ENCODE results near the gene GPR33.

GPR33 gene

DNA sequence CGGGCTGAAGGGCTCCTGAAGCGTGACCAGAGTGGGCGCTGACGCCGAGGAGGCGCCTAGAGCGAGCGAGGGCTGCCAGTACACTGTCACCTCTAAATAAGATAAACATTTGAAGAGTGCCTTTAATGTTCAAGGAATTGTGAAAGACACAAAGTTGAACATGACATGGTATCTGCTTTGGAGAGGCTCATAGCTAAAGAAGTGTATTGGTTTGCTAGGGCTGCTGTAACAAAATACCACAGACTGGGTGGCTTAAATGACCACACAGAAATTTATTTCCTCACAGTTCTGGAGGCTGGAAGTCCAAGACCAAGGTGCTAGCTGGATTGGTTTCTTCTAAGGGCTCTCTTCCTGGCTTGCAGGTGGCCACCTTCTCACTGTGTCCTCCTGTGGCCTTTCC lies 39.7 kb upstream of the GPR33 start:
- H3K27me3 ChIP-seq (replicated peaks; ENCODE audit: insufficient read depth, low read length) = no peaks in the 10 kb centered on the region
- no peaks in the 10 kb centered on the region for H3K9me2 ChIP-seq (replicated peaks; ENCODE audit: insufficient read depth, low read length)
- H3K4me1 ChIP-seq (ENCODE audit: low read length) = no peaks in the 10 kb centered on the region
- no peaks in the 10 kb centered on the region for H3K9me3 ChIP-seq (replicated peaks; ENCODE audit: insufficient read depth, low read length)
- no peak overlapping the region for H3K9ac ChIP-seq (ENCODE audit: low read length)
- H3K36me3 ChIP-seq (replicated peaks; ENCODE audit: insufficient read depth, low read length) = no peaks in the 10 kb centered on the region
- H3K79me2 ChIP-seq (ENCODE audit: low read length) = no peaks in the 10 kb centered on the region
- no peaks in the 10 kb centered on the region for H3F3A ChIP-seq (ENCODE audit: insufficient read depth, low read length)
- no peak overlapping the region for H2AFZ ChIP-seq (ENCODE audit: low read length)
- H3K4me3 ChIP-seq (ENCODE audit: low read length) = no peak overlapping the region
- no peak for DNase-seq
- no peak overlapping the region for H3K27ac ChIP-seq (ENCODE audit: low read length)
- no peak overlapping the region for H3K4me2 ChIP-seq (ENCODE audit: low read depth, low read length)
- no peak for TF ChIP-seq EZH2 (optimal IDR thresholded peaks at IDR 0.05; ENCODE audit: low read depth, low read length)
- no peak for TF ChIP-seq EZH2phosphoT487 (IDR thresholded peaks at IDR 0.05; ENCODE audit: low read length)
- TF ChIP-seq, protein P1, sequence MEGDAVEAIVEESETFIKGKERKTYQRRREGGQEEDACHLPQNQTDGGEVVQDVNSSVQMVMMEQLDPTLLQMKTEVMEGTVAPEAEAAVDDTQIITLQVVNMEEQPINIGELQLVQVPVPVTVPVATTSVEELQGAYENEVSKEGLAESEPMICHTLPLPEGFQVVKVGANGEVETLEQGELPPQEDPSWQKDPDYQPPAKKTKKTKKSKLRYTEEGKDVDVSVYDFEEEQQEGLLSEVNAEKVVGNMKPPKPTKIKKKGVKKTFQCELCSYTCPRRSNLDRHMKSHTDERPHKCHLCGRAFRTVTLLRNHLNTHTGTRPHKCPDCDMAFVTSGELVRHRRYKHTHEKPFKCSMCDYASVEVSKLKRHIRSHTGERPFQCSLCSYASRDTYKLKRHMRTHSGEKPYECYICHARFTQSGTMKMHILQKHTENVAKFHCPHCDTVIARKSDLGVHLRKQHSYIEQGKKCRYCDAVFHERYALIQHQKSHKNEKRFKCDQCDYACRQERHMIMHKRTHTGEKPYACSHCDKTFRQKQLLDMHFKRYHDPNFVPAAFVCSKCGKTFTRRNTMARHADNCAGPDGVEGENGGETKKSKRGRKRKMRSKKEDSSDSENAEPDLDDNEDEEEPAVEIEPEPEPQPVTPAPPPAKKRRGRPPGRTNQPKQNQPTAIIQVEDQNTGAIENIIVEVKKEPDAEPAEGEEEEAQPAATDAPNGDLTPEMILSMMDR (IDR thresholded peaks at IDR 0.05; ENCODE audit: low read length) = no peak
- H4K20me1 ChIP-seq (ENCODE audit: insufficient read depth, low read length) = no peaks in the 10 kb centered on the region

DNA sequence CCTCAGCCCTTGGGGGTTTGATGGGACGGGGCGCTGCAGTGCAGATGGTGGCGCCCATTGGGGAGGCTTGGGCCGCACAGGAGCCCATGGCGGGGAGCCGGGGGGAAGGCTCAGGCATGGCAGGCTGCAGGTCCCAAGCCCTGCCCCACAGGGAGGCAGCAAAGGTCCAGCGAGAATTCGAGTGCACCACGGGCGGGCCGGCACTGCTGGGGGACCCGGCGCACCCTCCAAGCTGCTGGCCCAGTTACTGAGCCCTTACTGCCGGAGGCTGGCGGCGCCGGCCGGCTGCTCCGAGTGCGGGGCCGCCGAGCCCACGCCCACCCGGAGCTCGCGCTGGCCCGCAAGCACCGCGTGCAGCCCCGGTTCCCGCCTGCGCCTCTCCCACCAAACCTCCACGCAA lies 39.2 kb upstream of the GPR33 start:
- H3K9me3 ChIP-seq (replicated peaks; ENCODE audit: insufficient read depth, low read length) = no peaks in the 10 kb centered on the region
- no peaks in the 10 kb centered on the region for H3K79me2 ChIP-seq (ENCODE audit: low read length)
- H3K9me2 ChIP-seq (replicated peaks; ENCODE audit: insufficient read depth, low read length) = no peaks in the 10 kb centered on the region
- H3K27ac ChIP-seq (ENCODE audit: low read length) = no peak overlapping the region
- DNase-seq = no peak
- H3K36me3 ChIP-seq (replicated peaks; ENCODE audit: insufficient read depth, low read length) = no peaks in the 10 kb centered on the region
- no peaks in the 10 kb centered on the region for H3K27me3 ChIP-seq (replicated peaks; ENCODE audit: insufficient read depth, low read length)
- no peak overlapping the region for H3K4me3 ChIP-seq (ENCODE audit: low read length)
- no peak for TF ChIP-seq EZH2phosphoT487 (IDR thresholded peaks at IDR 0.05; ENCODE audit: low read length)
- TF ChIP-seq EZH2 (optimal IDR thresholded peaks at IDR 0.05; ENCODE audit: low read depth, low read length) = no peak
- TF ChIP-seq, protein P1 (IDR thresholded peaks at IDR 0.05; ENCODE audit: low read length) = no peak
- no peaks in the 10 kb centered on the region for H3F3A ChIP-seq (ENCODE audit: insufficient read depth, low read length)
- H2AFZ ChIP-seq (ENCODE audit: low read length) = no peak overlapping the region
- H3K4me1 ChIP-seq (ENCODE audit: low read length) = no peaks in the 10 kb centered on the region
- no peaks in the 10 kb centered on the region for H4K20me1 ChIP-seq (ENCODE audit: insufficient read depth, low read length)
- H3K9ac ChIP-seq (ENCODE audit: low read length) = no peak overlapping the region
- no peak overlapping the region for H3K4me2 ChIP-seq (ENCODE audit: low read depth, low read length)

DNA sequence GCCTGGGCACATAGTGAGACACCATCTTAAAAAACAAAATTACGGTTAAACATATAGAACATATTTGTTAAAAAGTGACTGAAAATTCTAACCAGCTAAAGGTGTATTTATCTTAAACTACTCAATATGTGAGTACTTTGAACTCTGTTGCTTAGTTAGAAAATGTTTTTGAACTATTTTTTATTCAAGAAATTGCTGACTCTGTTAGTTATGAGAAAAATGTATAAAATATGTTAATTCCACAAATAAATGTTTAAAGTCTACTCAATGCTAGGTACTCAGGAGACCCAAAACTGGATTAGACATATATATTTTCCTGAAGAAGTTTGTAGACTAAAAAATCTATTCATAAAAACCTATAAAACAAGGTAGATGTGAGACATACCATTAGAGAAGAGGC lies 23.0 kb upstream of the GPR33 start:
- no peaks in the 10 kb centered on the region for H3K4me1 ChIP-seq (ENCODE audit: low read length)
- H3K4me2 ChIP-seq (ENCODE audit: low read depth, low read length) = no peak overlapping the region
- no peak overlapping the region for H3K9ac ChIP-seq (ENCODE audit: low read length)
- no peak overlapping the region for H2AFZ ChIP-seq (ENCODE audit: low read length)
- no peak for DNase-seq
- no peaks in the 10 kb centered on the region for H3K36me3 ChIP-seq (replicated peaks; ENCODE audit: insufficient read depth, low read length)
- no peaks in the 10 kb centered on the region for H3F3A ChIP-seq (ENCODE audit: insufficient read depth, low read length)
- H3K9me2 ChIP-seq (replicated peaks; ENCODE audit: insufficient read depth, low read length) = no peaks in the 10 kb centered on the region
- no peaks in the 10 kb centered on the region for H3K27me3 ChIP-seq (replicated peaks; ENCODE audit: insufficient read depth, low read length)
- no peaks in the 10 kb centered on the region for H4K20me1 ChIP-seq (ENCODE audit: insufficient read depth, low read length)
- TF ChIP-seq EZH2 (optimal IDR thresholded peaks at IDR 0.05; ENCODE audit: low read depth, low read length) (no peak), EZH2phosphoT487 (IDR thresholded peaks at IDR 0.05; ENCODE audit: low read length) (no peak)
- TF ChIP-seq, protein P1 (IDR thresholded peaks at IDR 0.05; ENCODE audit: low read length) = no peak
- H3K4me3 ChIP-seq (ENCODE audit: low read length) = no peak overlapping the region
- H3K27ac ChIP-seq (ENCODE audit: low read length) = no peak overlapping the region
- no peaks in the 10 kb centered on the region for H3K9me3 ChIP-seq (replicated peaks; ENCODE audit: insufficient read depth, low read length)
- no peaks in the 10 kb centered on the region for H3K79me2 ChIP-seq (ENCODE audit: low read length)

Measured in MM.1S (cell line).